Loucy (cell line): Measurements from ENCODE around the gene SCYL1.

Source experiments
- H2AFZ ChIP-seq: fragments of 200-600 bp; sonication (generic); 2 replicates; pipeline ENCODE4 v1.6.0; 2016; ENCODE audit warnings: antibody characterized with exemption, mild to moderate bottlenecking, low read length, moderate library complexity
- H3F3A ChIP-seq: fragments of 200-600 bp; 2 replicates; pipeline ENCODE4 v1.6.0; 2016; ENCODE audit warnings: antibody characterized with exemption, low read depth, mild to moderate bottlenecking
- H3K27me3 ChIP-seq: fragments of 200-600 bp; sonication (generic); 2 replicates; pipeline ENCODE4 v1.6.1; 2014; ENCODE audit warnings: low read length, mild to moderate bottlenecking; ENCODE audit not compliant: insufficient read depth, poor library complexity, severe bottlenecking
- H3K36me3 ChIP-seq: fragments of 200-600 bp; sonication (generic); 2 replicates; pipeline ENCODE4 v1.6.1; 2016; ENCODE audit warnings: low read length; ENCODE audit not compliant: insufficient read depth
- H3K4me1 ChIP-seq: fragments of 200-600 bp; sonication (generic); 2 replicates; pipeline ENCODE4 v1.5.1; 2014; ENCODE audit warnings: low read length, mild to moderate bottlenecking; ENCODE audit not compliant: insufficient read depth, poor library complexity, severe bottlenecking
- H3K4me2 ChIP-seq: fragments of 200-600 bp; sonication (generic); 2 replicates; pipeline ENCODE4 v1.6.0; 2014; ENCODE audit warnings: antibody characterized with exemption, low read length, low read depth, mild to moderate bottlenecking; ENCODE audit not compliant: poor library complexity, severe bottlenecking
- H3K4me3 ChIP-seq: fragments of 200-600 bp; sonication (generic); 2 replicates; pipeline ENCODE4 v1.5.1; 2014; ENCODE audit warnings: low read length, mild to moderate bottlenecking, mixed read lengths; ENCODE audit not compliant: poor library complexity, severe bottlenecking
- H3K79me2 ChIP-seq: fragments of 200-600 bp; sonication (generic); 2 replicates; pipeline ENCODE4 v1.6.1; 2014; ENCODE audit warnings: low read length; ENCODE audit not compliant: insufficient read depth
- H3K9ac ChIP-seq: fragments of 200-600 bp; sonication (generic); 2 replicates; pipeline ENCODE4 v1.6.0; 2014; ENCODE audit warnings: mild to moderate bottlenecking, low read depth, low read length, moderate library complexity; ENCODE audit not compliant: poor library complexity, severe bottlenecking
- H3K9me2 ChIP-seq: fragments of 200-600 bp; sonication (generic); replicated peaks from 2 replicates; pipeline ENCODE4 v1.6.1; 2016; ENCODE audit warnings: low read depth, low read length, mixed read lengths
- H3K9me3 ChIP-seq: fragments of 200-600 bp; sonication (generic); 2 replicates; pipeline ENCODE4 v1.6.1; 2014; ENCODE audit warnings: mild to moderate bottlenecking, antibody characterized with exemption, low read length, low read depth; ENCODE audit not compliant: insufficient read depth
- H4K20me1 ChIP-seq: fragments of 200-600 bp; sonication (generic); 2 replicates; pipeline ENCODE4 v1.6.0; 2014; ENCODE audit warnings: antibody characterized with exemption, low read length, mild to moderate bottlenecking; ENCODE audit not compliant: insufficient read depth, poor library complexity, severe bottlenecking
- CTCF ChIP-seq: fragments of 200-600 bp; sonication (generic); conservative IDR thresholded peaks from 2 replicates; pipeline ENCODE4 v1.5.1; 2014; ENCODE audit warnings: mild to moderate bottlenecking, antibody characterized with exemption, low read length
- EZH2phosphoT487 ChIP-seq: fragments of 200-600 bp; IDR thresholded peaks from 2 replicates; pipeline ENCODE4 v1.6.1; 2018; ENCODE audit warnings: antibody characterized with exemption, mild to moderate bottlenecking, moderate library complexity, borderline replicate concordance

Gene SCYL1

GRCh38 chr11:65529475-65530156 is 4.7 kb downstream of the SCYL1 start:
- Histone ChIP-seq H3K4me1 (peaks cover 19% of the 10 kb centered on the region), H3K4me2 (peak overlapping the region; percentile 8), H3K27me3 (no peaks in the 10 kb centered on the region), H3K4me3 (no peak overlapping the region), H3K9me2 (no peaks in the 10 kb centered on the region), H3K79me2 (peaks cover 23% of the 10 kb centered on the region), H3K36me3 (peaks cover 24% of the 10 kb centered on the region; the same call in 1 of the 2 replicates), H2AFZ (no peak overlapping the region), H3K9ac (no peak overlapping the region), H3K9me3 (no peaks in the 10 kb centered on the region), H3F3A (no peaks in the 10 kb centered on the region), H4K20me1 (peaks cover 11% of the 10 kb centered on the region)
- no peak for TF ChIP-seq CTCF
- no peak for TF ChIP-seq EZH2phosphoT487

GRCh38 chr11:65530157-65530496 is 5.2 kb downstream of the SCYL1 start:
- no peak overlapping the region for H3K4me3 ChIP-seq
- TF ChIP-seq CTCF (peak; percentile 62), EZH2phosphoT487 (no peak)
- no peaks in the 10 kb centered on the region for H3K9me3 ChIP-seq
- H2AFZ ChIP-seq = no peak overlapping the region
- H4K20me1 ChIP-seq = peaks cover 11% of the 10 kb centered on the region
- no peak overlapping the region for H3K9ac ChIP-seq
- H3K36me3 ChIP-seq = peaks cover 24% of the 10 kb centered on the region; the same call in 1 of the 2 replicates
- no peak overlapping the region for H3K4me2 ChIP-seq
- no peaks in the 10 kb centered on the region for H3F3A ChIP-seq
- no peaks in the 10 kb centered on the region for H3K9me2 ChIP-seq
- peaks cover 19% of the 10 kb centered on the region for H3K4me1 ChIP-seq
- no peaks in the 10 kb centered on the region for H3K27me3 ChIP-seq
- peaks cover 22% of the 10 kb centered on the region for H3K79me2 ChIP-seq

GRCh38 chr11:65532388-65533064 is 7.6 kb downstream of the SCYL1 start:
- Histone ChIP-seq H3F3A (no peaks in the 10 kb centered on the region), H3K27me3 (no peaks in the 10 kb centered on the region), H3K9me2 (no peaks in the 10 kb centered on the region), H3K9me3 (no peaks in the 10 kb centered on the region), H4K20me1 (no peaks in the 10 kb centered on the region), H3K4me2 (no peak overlapping the region), H3K4me1 (peaks cover 7% of the 10 kb centered on the region), H2AFZ (no peak overlapping the region), H3K4me3 (no peak overlapping the region), H3K9ac (no peak overlapping the region), H3K36me3 (peaks cover 24% of the 10 kb centered on the region; the same call in 1 of the 2 replicates), H3K79me2 (no peaks in the 10 kb centered on the region)
- no peak for TF ChIP-seq EZH2phosphoT487
- TF ChIP-seq CTCF = no peak
